Erythroblast (primary cell): ENCODE measurements around the gene FRMD5.

Source experiments
- GATA1 ChIP-seq: IDR thresholded peaks from 2 replicates; pipeline ENCODE4 v1.6.1; 2011; ENCODE audit warnings: low read depth, mild to moderate bottlenecking, control low read depth, low read length, moderate library complexity
- POLR2A ChIP-seq: IDR thresholded peaks from 2 replicates; pipeline ENCODE4 v1.6.1; 2011; ENCODE audit warnings: mild to moderate bottlenecking, low read length

DNA sequence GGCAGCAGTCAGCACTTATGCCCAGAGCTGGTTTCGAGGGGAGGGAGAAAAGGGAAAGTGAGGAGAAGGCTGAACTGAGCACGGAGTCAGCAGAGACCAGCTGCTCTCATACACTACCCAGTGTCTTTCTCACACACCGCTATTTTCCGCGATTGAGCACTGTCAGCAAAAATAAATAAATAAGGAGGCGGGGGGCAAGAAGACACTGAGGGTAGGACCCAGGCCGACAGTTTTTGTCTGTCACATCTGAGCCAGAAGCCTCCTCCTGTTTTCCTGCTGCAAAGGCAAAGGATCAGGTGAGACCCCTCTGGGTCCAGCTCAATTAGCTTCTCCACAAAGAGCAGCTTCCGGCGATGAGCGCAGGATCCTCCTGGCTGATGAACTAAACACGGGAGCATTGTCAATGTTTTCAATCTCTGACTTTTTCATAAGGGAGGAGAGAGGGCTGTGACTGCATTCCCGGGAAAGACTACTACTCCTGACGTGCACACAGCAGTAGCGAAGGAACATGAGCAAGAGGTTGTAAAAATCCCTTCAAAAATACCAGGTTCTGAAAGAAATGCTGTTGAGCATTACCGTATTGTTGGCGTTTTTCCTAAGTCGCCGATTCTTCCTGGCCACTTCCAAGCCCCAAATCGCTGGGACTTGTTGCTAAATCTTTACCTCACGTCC is 1.3 kb downstream of the FRMD5 start:
- TF ChIP-seq POLR2A (no peak), GATA1 (no peak)
